GM21717 (cell line): ENCODE results near the gene RBFOX2.
"Not testable (repeated sequence)": the region's sequence is repeated elsewhere in the genome, so short reads cannot be mapped to it uniquely, and the experiment has no call there.

Experiments used
- ATAC-seq: cut with Tn5 transposase; IDR thresholded peaks from one replicate; pipeline ENCODE4 v1.9.1; 2021; ENCODE audit warnings: mild to moderate bottlenecking, moderate library complexity; ENCODE audit not compliant: unreplicated experiment

RBFOX2 gene

GRCh38 chr22:36028646-36029405, at the start of gene RBFOX2:
Gene RBFOX2, minus strand, starts transcription at chr22:36028824. Its CDS starts 399 bp downstream, at chr22:36028425.
- no peak for ATAC-seq

- ATAC-seq: no peak
These were observed 48.6 kb upstream of the RBFOX2 start for GRCh38 chr22:36077271-36077670.

- ATAC-seq: no peak
These were observed 47.1 kb upstream of the RBFOX2 start for GRCh38 chr22:36075724-36076123.

- ATAC-seq: no peak
These were observed 46.6 kb upstream of the RBFOX2 start for GRCh38 chr22:36075230-36075629.

- ATAC-seq: no peak
These were observed 44.9 kb upstream of the RBFOX2 start for GRCh38 chr22:36073476-36073875.

GRCh38 chr22:36070645-36071044, 42.0 kb upstream of the RBFOX2 start:
- ATAC-seq: not testable (repeated sequence)

- ATAC-seq: no peak
These were observed 40.7 kb upstream of the RBFOX2 start for GRCh38 chr22:36069368-36069767.

- no peak for ATAC-seq
These were observed 40.2 kb upstream of the RBFOX2 start for GRCh38 chr22:36068776-36069344.

- ATAC-seq: no peak
These were observed 38.6 kb upstream of the RBFOX2 start for GRCh38 chr22:36067235-36067558.

- no peak for ATAC-seq
These were observed 37.3 kb upstream of the RBFOX2 start for GRCh38 chr22:36065775-36066544.

GRCh38 chr22:36065462-36065774, 36.8 kb upstream of the RBFOX2 start:
- ATAC-seq: no peak

- no peak for ATAC-seq
These were observed 35.7 kb upstream of the RBFOX2 start for GRCh38 chr22:36064358-36064757.

GRCh38 chr22:36056980-36057379, 28.4 kb upstream of the RBFOX2 start:
- no peak for ATAC-seq

GRCh38 chr22:36055376-36056295, 27.0 kb upstream of the RBFOX2 start:
- ATAC-seq: no peak

GRCh38 chr22:36054446-36054845, 25.8 kb upstream of the RBFOX2 start:
- ATAC-seq: not testable (repeated sequence)

GRCh38 chr22:36053242-36054147, 24.9 kb upstream of the RBFOX2 start:
- ATAC-seq: no peak

- ATAC-seq: no peak
These were observed 23.9 kb upstream of the RBFOX2 start for GRCh38 chr22:36052505-36052941.

- ATAC-seq: no peak
These were observed 21.0 kb upstream of the RBFOX2 start for GRCh38 chr22:36049678-36049997.

- ATAC-seq: no peak
These were observed 20.5 kb upstream of the RBFOX2 start for GRCh38 chr22:36048911-36049677.
